Inferior parietal cortex (tissue), 1 donor: ENCODE data around the gene SLC35E2B.
A peak's percentile ranks its signal among the peaks of the same experiment; 100 is the strongest.
"Not testable (repeated sequence)": the region's sequence is repeated elsewhere in the genome, so short reads cannot be mapped to it uniquely, and the experiment has no call there.

Source experiments
- DNase-seq: peaks from one replicate; pipeline ENCODE4 v3.0.0-alpha.2; 2016; ENCODE audit errors: extremely low spot score

The SLC35E2B gene

DNA sequence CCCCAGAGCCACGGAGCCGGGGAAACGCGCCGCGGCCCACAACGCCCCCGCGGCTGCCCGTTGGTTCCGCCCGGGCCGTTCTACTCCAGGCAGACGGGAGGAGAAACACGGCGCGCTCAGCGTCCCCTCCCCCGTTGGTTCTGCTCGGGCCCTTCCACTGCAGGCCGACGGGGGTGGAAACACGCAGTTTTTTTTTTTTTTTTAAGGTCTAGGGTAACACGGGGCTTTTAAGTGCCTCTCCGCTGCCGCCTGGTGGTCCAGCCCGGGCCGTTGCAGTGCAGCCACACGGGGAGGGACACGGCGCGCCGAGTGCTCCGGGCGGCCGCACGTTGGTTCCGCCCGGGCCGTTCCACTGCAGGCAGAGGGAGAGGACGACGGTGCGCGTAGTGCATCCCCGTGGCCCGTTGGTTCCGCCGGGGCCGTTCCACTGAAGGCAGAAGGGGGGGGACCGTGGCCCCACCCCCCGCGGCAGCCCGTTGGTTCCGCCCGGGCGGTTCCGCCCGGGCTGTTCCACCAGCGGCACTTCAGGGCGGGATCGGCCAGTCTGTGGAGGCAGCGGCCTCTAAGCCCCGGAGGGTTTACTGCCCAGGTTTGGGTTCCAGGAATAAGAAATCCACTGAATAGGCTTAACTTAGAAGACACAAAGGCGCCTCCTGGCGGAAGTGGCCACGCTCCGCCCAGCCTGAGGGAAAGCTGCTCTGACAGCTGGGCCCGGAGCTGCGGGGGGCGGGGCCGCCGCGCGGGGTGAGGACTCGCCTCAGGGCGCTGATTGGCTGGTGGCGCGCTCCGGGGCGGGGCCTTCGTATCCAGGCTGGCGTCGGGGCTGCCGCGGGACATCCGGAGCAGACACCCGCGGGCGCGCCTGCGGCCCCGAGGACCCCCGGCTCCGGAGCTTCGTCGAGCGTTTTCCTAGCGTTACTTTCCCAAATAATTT is at the start of gene SLC35E2B:
Gene SLC35E2B, minus strand, starts transcription at position 82 of the 934 bp plus-strand sequence. CDS start 16,096 bp downstream, outside the sequence.
- peak; percentile 92 for DNase-seq

- peak; percentile 8 for DNase-seq
These were observed 48.4 kb upstream of the SLC35E2B start for GRCh38 chr1:1741013-1741412.

DNA sequence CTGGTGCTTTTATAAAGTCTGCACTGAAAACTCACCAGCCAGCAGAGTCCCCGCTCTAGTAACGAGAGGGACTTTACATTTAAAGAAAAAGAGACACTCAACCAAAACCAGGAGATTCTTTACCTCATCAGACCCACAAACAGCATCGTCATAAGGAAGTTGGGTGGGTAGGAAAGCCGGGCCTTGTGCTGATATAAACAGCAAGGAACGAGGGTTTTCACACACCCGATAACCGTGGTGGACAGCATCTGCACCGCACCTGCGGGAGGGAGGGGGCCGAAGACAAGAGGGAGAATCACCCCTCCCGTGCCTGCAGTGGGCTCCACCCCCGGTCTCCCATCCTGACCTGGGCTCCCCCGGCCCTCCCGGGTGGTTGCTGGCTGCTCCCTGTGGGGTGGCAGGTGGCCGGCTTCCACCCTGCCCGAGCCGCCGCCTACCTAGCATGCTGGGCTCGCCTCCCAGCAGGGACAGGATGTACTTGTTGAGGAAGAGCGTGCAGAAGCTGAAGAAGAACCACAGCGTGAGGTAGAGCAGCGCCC is 46.3 kb upstream of the SLC35E2B start:
- not testable (repeated sequence) for DNase-seq

- DNase-seq: not testable (repeated sequence)
These were observed 45.3 kb upstream of the SLC35E2B start for GRCh38 chr1:1737675-1738590.

DNA sequence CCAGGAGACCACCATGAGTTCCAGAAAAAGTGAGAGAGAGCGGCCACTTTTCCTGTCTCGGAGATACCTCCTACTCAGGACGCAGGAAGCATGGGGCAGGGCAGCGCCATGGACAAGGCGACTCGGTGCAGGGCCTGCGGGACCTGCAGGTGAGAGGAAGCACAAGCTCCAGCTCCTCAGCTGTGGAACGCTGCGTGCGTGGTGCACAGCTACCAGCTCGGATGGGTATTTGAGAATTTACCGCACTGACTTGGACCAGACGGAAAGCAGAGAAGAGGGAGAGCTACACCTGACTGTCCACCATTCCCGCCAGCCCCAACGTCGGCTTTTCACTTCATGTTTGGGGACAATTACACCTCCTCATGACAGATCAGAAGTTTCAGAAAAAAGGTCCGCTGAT is 39.8 kb upstream of the SLC35E2B start:
- DNase-seq: no peak

GRCh38 chr1:1730870-1731269 is 38.3 kb upstream of the SLC35E2B start:
- no peak for DNase-seq

DNA sequence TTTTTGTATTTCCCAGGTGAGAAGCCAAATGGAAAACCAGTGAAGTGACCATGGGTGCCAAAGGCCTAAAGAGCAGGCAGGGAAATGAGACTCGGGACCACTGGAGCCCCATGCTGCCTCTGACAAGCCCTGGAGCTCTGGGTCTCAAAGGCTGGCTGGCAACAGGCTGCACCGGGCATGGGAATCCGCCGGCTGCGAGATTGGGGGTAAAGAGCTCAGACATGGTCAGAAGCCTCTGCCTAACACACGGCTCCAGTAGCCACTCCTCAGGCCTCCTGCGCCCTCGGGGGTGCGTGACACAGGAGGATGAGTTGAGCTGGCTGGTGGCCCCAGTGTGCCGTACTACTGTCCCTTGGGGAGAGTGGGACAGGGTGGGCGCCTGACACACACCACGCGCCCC is 37.6 kb upstream of the SLC35E2B start:
- DNase-seq: not testable (repeated sequence)

GRCh38 chr1:1729116-1729816 is 36.7 kb upstream of the SLC35E2B start:
- not testable (repeated sequence) for DNase-seq

DNA sequence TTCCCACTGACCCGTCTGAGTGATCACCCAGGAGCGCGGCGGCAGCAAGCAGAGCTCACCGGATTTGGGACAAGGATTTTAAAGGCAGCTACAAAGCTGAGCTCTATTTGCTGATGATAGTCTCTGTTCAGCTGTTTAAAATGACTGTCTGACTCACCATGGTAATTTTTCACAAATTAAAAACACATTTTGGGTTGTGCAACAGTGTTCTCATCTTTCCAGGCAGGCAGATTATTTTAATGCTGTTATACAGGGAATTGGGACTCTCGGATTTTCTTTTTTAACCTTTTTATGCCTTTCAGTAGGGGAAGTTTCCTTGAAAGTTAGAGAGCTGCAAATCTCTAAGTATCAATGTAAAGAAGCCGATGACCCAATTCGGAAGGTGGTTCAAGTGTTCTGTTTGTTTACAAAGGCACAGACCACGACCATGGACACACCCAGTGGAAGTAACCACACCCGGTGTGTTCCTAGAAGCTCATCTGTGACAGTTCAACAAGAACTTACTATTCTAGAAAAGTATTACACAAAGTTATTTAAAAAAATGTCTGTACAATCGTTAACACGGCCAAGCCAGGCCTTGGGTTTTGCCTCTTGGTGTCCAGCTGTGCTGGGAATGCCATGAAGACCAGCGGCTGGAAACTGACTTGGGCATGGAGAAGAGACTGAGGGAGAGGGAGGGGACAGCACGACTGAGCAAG is 35.9 kb upstream of the SLC35E2B start:
- DNase-seq: not testable (repeated sequence)

DNA sequence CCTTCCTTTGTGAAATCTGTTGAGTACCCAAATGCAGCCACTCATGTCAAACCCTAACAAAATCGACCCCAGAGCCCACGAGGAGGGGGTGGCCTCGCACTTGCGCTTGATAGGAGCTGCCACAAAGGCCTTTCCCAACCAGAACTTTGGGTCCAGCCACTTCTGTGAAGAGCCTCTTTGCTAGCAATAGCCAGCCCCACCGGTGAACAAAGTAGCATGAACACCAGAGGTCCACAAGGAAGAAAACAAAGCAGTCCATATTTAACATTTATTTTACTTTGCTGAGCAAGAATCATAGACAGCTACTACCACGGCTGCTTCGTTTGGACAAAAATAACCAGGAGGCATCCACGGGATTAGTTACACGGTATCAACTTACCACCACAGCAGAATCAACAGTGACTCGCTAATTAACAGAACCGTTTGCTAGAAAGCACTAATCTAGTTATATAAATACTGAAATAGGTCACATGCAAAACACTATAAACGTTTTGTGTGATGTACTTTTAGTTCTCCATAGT is 34.6 kb upstream of the SLC35E2B start:
- DNase-seq: not testable (repeated sequence)

GRCh38 chr1:1726088-1726487 is 33.5 kb upstream of the SLC35E2B start:
- DNase-seq: not testable (repeated sequence)

GRCh38 chr1:1724035-1724864 is 31.7 kb upstream of the SLC35E2B start, which contains the start of gene CDK11A:
TSS of gene CDK11A (minus strand) at chr1:1724357. CDS start at chr1:1722818, 1,539 bp downstream.
- DNase-seq: peak; percentile 99

GRCh38 chr1:1721201-1721600 is 28.6 kb upstream of the SLC35E2B start:
- no peak for DNase-seq

- not testable (repeated sequence) for DNase-seq
These were observed 22.7 kb upstream of the SLC35E2B start for GRCh38 chr1:1715109-1715883.

DNA sequence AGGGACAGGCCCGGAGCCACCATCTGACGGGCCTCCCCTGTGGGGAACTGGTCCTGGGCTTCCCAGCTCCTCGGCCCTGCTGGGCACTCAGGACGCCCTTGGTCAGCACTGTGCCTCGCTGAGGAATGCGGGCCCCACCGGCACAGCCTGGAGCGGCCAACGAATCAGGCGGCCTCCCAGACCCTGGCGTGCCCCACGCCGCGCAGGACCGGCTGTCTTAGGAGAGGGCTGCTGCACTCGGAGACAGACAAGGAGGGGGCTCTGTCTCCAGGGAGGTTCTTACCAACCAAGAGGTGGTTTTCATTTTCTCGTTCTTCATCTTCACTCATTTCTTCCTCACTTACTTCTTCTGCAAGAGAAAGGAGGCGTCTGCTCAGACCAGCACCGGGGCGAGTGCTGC is 15.3 kb upstream of the SLC35E2B start:
- not testable (repeated sequence) for DNase-seq

DNA sequence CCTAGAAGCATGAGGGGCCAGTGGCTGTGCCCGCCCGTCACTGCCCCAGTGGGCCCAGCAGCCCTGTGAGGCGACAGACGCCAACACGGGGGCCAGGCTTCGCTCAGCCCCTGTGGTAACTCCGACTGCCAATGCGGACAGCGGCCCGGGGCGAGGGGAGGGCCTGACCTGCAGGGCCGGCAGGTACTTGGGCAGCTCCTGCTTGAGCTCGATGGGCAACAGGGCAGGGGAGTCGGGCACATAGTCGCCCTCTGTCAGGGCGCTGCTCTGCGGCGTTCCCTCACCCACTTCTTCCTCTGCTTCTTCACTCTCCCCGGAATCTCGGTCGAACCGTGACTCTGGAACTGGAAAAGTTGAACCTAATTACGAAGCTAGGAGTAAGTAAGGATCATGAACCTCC is 14.6 kb upstream of the SLC35E2B start:
- DNase-seq: not testable (repeated sequence)

- DNase-seq: not testable (repeated sequence)
These were observed 13.0 kb upstream of the SLC35E2B start for GRCh38 chr1:1705623-1706022.

- not testable (repeated sequence) for DNase-seq
These were observed 11.8 kb upstream of the SLC35E2B start for GRCh38 chr1:1704284-1704957.
